ENCODE data around the gene ZNF366.

Gene ZNF366

GRCh38 chr5:72519111-72519510, 11.9 kb upstream of the ZNF366 start:
- no peak for DNase-seq

GRCh38 chr5:72518001-72518683, 10.9 kb upstream of the ZNF366 start:
- no peak for DNase-seq

GRCh38 chr5:72516916-72517315, 9.7 kb upstream of the ZNF366 start:
- no peak for DNase-seq

DNA sequence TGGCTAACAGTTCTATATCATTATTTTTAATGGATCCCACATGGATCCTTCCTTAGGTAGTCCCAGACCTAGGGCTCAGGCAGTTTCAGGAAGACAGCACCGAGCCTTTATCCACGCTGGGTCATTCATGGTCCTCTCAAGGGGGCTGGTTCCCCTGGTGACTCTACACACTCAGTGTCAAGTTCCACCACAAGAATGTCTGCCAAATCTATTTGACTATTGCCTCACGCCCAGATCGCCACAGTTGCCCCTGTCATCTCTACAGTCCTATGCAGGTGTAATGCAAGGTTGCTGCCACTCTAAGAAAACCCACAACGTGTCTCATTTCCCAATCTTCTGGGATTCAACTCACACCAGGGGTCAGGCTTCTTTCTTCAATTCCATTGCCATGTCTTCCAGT, 8.0 kb upstream of the ZNF366 start:
- DNase-seq, result no peak

DNA sequence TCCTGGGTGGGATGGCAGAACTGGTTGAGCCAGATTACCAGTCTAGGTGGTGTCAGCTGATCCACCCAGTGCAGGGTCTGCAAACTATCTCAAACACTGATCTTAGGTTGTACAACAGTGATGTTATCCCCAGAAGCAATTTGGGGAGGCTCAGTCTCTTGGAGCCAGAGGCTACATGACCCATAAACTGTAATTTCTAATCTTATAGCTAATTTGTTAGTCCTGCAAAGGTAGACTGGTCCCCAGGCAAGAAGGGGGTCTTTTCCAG, 5.3 kb upstream of the ZNF366 start:
- no peak for DNase-seq

- no peak for DNase-seq
Measured at GRCh38 chr5:72511774-72512592, 4.8 kb upstream of the ZNF366 start.

GRCh38 chr5:72511366-72511765, 4.2 kb upstream of the ZNF366 start:
- no peak for DNase-seq

GRCh38 chr5:72510610-72511181, 3.5 kb upstream of the ZNF366 start:
- DNase-seq, result no peak

- no peak for DNase-seq
Measured at GRCh38 chr5:72509401-72509800, 2.2 kb upstream of the ZNF366 start.

DNA sequence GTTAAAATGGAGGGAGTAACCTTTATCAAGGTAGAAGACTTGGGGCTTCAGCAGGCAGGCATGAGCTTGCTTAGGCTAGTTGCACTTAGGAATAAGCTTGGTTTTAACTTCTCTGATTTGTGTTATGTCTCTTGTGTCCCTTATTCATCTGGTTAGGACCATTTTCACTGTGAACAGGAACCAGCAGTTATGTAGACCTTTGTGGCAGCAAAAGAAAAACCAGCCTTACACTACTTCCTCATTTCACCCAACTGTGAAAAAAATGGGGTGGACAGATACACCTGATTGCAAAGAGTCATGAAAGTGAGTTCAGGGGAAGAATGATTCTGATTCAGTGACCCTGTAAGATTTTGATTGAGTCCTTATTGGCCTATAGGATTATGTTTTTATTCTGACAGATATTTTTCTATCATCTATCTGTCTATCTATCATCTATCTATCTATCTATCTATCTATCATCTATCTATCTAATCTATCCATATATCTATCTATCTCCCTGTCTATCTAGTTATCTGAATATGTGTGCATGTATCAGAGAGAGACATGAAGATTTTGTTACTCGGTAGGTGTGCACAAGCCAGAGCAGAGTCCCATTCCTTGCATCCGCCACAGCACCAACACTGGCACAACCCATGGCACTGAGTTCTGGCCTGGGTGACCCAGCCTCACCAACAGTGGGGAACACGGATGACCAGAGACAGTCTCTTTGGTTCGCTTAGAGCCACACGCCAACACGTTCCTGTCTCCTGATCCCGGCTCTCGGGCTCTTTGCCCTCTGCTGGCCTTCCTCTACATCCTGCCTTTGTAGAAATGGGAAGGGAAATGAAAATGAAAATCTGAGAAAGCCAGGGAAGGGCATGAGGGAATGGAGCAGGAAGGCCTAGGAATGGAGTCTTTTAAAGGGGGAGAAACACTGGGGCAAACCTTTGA, 1.3 kb upstream of the ZNF366 start:
- DNase-seq, result no peak

GRCh38 chr5:72507907-72508238, 663 bp upstream of the ZNF366 start:
- no peak for DNase-seq

GRCh38 chr5:72506158-72506549, 1.1 kb downstream of the ZNF366 start:
- no peak for DNase-seq

- no peak for DNase-seq
Measured at GRCh38 chr5:72505539-72506157, 1.6 kb downstream of the ZNF366 start.

DNA sequence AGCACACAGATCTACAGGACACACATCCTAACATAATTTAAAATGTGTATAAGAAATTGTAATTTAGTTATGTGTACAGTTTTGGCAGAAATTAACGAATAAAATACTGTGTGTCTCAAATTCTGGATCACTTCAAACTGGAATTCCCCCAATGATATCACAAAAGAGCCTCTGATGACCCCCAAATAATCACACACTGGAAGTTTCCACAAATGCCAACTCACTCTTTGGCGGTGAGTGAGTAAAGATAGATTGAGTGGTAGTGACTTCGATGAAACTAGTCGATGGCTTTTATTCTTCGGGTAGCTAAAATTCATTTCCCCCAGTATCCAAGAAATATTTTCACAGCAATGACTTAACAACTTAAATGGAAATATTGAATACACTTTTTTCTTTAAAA, 2.2 kb downstream of the ZNF366 start:
- DNase-seq, result no peak

DNA sequence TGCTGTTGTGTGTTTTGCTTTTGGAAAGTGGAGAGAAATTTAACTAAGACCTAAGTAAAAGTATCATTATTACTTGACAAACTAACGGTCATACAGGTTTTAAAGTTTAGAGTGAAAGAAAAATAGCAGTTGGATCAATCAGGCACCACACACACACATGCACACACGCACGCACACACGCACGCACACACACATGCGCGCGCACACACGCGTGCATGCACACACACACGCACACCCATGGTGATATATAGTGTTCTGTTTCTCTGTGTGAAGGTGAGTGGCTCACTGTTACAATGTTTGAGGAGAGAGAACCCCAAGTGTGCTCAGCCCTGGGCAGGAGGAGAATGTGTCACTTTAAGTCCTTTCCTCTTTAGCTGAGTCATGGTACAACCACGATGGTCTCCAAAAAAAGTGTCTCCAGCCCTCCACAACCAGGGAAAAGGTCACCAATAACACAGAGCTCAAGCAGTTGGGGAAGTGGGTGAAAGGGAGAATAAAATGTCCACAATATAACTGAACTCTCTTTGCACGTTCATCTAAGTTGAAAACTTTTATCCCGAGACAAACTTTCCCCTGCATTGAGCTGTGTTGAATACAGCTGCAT, 3.2 kb downstream of the ZNF366 start:
- DNase-seq, result no peak

GRCh38 chr5:72501488-72501887, 5.7 kb downstream of the ZNF366 start:
- no peak for DNase-seq

DNA sequence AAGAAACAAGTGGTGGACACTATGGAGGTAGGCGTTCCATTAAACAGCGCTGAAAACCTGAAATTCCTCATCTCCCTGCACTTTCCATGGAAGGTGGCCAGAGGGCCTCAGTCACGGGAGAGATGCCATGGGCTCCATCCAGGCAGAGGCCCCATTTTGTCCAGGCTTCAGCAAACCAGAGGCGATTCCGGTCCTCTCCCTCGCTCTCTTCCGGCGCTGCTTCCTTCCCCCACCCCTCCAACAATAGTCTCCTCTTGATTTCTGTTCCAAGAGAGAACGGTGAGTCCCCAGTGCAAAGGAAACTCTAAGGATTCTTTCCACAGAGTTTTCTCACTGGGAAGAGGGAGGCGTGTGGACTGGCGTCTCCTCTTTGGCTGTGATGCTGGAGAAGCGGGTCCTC, 7.5 kb downstream of the ZNF366 start:
- no peak for DNase-seq

GRCh38 chr5:72499090-72499489, 8.1 kb downstream of the ZNF366 start:
- no peak for DNase-seq

- DNase-seq, result no peak
Measured at GRCh38 chr5:72498284-72498683, 8.9 kb downstream of the ZNF366 start.

GRCh38 chr5:72497823-72498222, 9.4 kb downstream of the ZNF366 start:
- DNase-seq, result no peak

GRCh38 chr5:72495410-72495809, 11.8 kb downstream of the ZNF366 start:
- no peak for DNase-seq

GRCh38 chr5:72494623-72495124, 12.5 kb downstream of the ZNF366 start:
- DNase-seq, result no peak

Data from T-helper 9 cell (primary cell).